EL (cell line): ENCODE measurements around the gene FCAMR.
A peak's percentile ranks its signal among the peaks of the same experiment; 100 is the strongest.

Experiments
- DNase-seq: peaks from one replicate; pipeline ENCODE4 v3.0.0-alpha.2; 2016

Gene FCAMR, protein sequence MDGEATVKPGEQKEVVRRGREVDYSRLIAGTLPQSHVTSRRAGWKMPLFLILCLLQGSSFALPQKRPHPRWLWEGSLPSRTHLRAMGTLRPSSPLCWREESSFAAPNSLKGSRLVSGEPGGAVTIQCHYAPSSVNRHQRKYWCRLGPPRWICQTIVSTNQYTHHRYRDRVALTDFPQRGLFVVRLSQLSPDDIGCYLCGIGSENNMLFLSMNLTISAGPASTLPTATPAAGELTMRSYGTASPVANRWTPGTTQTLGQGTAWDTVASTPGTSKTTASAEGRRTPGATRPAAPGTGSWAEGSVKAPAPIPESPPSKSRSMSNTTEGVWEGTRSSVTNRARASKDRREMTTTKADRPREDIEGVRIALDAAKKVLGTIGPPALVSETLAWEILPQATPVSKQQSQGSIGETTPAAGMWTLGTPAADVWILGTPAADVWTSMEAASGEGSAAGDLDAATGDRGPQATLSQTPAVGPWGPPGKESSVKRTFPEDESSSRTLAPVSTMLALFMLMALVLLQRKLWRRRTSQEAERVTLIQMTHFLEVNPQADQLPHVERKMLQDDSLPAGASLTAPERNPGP

DNA sequence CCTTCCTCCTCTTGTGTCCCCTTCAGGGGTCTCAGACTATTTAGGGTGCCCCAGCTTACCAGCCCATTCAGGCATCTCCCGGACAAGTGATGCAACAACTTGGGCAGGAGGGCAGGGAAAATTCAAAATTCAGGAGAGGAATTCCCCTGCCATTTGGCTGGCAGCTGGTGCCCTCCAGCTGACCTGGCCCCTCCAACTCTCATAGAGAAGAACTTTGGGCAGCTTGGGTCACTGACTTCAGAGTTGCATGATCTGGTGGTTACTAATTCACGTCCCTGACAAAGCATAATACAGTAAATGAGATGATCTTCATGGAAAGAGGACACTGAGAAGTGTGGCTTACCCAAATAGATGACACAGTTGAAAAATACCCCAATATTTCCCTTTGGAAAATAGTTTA, at the start of gene FCAMR:
FCAMR (minus strand) TSS at position 15 of the 400 bp plus-strand sequence. CDS start 335 bp downstream, outside the sequence.
- DNase-seq, result no peak

DNA sequence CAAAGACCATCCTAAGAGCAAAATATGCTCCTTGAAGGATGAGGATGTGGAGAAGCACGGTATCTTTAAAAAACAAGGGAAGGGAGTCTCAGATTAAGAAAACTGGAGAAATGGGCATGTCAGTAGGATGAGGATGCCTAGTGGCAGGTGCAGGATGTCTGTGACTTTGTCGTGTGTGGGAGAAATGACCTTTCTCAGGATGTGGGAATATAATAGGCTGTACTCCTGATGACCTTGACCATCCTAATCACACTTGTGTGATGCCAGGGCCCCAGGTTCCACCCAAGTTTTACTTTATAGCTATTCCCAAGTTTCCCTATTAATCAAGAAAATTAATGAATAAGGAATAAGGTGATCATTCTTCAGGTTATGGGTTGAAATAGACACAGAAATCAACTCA, 49.4 kb upstream of the FCAMR start:
- DNase-seq, result no peak

DNA sequence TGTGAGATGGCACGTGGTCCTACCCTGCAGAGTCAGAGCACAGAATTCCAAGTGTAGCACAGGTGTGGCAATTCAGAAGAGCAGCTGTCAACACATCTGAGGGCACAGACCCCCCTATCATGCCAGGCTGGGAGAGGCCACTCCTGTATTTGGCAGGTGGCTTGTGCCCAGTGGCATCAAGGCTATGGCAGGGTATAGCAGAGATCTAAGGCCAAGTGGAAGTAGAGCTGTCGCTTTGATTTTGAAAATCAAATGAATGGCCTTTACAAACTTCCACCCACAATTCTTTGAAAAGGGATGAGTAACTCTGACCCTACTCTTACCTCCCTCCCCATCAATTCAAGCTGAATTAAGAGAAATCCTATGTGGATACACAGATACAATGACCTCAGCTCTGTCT, 48.9 kb upstream of the FCAMR start:
- no peak for DNase-seq

DNA sequence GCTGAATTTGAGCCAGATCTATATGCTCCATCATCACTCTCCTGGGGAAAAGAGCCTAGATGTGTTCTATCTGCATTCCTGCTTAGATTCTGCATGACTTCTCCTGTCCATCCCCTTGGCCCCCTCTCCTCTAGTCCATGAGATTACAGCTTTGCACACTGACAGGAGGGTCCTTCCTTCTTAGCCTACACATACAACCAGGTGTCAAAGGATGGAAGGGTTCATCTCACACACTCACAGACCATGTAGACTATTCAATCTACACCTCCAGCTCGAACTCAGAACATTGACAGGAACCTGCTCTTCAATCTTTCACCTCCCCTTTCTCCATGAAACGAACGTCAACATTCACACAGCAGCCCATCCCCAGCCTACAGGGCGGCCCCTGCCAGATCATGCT, 48.4 kb upstream of the FCAMR start:
- DNase-seq, result no peak

DNA sequence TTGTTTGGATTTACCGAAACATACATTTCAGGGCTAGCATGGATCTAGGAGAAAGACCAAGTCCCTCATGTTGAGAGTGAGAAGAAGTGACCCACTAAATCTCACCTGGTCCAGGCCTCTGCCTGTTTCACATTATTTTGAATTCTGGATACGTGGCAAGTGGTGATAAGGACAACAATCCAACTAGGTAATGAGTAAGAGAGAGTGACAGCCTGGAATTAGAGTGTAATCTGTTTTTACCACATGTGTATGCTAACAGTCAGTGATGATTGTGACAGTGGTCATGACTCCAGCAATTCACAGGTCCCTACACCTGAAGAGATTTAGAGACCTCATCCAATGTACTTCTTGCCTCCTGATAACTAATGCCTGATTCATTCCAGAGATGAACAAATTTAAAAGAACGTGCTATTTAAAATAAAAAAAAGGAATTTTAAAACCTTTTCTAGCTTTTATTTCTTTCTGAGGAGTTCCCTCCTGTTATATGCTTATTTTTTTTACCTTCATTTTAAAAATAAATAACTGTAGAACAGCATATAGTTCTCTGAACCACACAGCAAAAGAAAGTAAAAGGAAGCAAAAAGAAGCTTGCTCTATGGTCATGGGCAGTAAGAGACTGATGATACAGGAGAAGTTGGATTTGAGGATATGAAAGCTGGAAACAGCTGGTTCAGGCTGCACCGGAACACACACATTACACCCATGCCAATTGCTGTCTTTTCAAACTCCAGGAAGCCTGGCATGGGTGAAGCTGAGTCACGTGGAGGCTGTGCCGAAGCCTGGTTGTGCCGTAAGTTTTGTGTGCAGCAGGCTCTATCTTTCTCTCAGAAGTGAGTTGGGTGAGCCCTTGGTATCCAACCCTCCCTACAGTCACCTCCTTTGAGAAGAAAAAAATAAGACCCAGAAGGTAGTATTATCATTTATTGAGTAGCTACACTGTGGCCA, 47.6 kb upstream of the FCAMR start:
- no peak for DNase-seq

DNA sequence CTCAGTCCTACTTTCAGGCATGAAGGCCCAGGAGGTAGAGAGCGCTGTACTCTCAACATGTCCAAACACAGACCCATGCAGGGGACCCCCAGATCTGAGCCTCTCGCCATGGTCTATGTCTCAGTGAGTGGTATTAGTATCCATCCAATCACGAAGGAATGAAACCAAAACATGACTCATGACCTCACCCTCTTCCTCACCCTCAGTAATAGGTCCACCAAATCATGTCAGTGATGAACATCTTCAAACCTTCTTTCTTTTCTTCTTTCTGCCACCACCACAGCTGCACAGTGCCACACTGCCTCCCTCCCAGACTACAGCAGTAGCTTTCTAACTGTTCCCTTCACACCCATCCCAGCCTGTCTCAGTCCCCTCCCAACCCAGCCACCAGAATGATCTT, 45.5 kb upstream of the FCAMR start:
- no peak for DNase-seq

DNA sequence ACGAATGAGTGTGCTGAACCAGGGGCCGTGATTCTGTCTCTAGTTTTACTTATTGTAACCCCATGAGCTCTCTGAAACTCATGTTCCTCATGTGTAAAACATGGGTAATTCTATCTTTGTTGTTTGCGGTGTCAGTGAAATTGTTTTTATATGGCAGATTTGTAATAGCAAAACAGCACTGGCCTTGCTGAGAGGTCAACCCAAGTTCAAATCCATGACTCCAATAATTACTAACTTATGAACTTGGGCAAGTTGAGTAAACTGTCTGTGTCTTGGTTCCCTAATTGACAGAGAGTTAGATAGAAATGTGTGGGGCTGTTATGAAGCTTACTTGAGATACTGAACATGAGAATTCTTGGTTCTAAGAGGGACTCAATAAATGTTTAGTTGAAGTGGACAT, 44.5 kb upstream of the FCAMR start:
- DNase-seq, result no peak

DNA sequence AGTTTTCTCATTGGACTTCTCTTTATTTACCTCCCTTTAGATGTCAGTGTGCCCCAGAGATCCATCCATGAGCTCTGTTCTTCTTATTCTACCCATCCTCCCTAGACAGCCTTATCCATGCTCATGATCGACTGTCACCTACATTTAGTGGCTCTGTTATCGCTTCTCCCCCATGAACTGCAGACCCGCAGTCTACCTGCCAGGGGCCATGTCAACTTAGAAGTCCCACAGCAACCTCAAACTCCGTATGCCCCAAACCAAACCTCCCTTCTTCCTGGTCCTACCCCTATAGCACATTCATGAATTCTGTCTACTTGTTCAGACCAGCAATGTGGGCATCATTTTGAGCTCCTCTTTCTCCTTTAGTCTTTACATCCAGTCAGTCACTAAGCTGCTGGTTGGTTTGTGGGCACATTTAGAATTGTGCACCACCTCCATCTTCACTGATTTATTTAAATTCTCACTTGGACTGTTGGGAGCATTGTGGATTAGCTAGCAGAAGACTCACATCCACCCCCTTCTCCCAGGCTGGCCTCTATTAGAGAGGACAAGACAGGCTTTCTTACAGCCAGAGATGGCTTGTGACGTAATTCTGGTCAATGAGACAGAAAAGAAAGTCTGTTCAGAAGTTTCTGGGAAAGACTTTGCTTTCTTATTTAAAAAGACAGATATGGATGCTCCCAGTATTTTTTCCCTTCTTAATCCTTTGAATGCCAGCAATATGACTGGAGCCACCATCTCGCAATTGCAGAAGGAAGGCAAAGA, 43.2 kb upstream of the FCAMR start:
- DNase-seq, result no peak

DNA sequence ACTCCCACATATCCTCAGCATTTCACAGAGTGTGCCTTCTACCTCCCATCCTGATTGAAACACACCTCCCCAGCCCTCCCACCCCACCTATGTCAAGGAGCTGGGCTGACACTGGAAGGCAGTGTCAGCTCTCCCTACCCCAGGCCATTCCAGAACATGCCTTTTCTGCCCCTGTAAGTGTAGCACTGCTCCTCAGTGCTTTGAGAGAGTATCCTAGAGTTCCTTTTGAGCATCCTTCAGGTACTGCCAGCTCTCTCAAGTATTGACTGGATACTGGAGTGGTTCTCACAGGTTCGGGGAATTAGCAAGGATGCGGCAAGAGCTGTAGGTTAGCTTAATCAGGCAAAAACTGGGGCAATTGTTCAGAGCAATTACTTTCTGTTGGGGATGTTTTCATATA, 40.5 kb upstream of the FCAMR start:
- no peak for DNase-seq

DNA sequence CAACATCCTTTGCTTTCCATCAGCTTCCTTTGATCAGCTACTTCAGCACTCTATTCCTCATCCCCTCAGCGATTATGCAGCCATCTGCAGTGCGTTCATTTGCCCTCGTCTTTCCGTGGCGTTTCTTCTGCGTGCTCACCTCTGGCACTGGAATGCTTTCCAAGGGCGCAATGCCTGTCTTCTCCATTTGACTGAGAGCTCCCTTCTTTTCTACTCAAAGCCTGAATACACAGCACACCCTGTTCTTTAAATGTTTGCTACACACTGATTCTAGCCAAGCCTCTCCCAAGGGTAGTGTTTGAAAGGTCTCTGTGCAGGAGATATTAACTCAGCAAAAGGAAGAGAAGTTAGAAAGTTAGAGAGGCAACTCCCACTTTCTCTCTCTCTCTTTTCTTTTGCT, 39.7 kb upstream of the FCAMR start:
- no peak for DNase-seq

DNA sequence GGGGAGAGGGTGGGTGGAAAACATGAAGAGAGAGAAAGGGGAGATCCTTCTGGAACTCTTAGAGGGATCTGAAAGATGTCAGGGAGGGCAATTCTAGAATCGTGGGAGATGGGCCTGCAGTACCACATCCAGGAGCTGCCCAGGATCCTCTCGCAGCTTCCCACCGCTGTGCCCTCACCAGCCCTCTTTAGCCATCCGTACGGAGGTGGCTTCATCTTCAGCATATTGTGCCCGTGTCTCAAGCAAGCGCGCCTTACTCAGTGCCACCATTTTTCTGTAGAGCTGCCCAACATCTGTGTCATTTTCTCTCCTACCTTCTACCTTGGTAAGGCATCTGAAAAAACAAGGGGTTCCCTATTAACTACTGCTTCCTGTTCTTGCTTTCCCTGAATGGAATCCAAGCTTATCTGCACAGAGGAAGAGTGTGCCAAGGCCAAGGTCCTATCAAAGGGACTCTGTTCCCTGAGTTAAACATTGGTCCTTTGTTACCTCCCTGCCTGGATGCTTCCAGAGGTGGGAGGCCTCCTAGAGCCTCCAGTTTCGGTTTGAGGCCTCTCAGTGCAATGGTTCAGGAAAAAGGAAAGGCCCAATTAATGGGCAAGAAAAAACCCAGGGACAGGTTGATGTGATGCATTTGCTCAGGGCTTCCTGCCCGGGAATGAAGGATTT, 39.1 kb upstream of the FCAMR start:
- no peak for DNase-seq

DNA sequence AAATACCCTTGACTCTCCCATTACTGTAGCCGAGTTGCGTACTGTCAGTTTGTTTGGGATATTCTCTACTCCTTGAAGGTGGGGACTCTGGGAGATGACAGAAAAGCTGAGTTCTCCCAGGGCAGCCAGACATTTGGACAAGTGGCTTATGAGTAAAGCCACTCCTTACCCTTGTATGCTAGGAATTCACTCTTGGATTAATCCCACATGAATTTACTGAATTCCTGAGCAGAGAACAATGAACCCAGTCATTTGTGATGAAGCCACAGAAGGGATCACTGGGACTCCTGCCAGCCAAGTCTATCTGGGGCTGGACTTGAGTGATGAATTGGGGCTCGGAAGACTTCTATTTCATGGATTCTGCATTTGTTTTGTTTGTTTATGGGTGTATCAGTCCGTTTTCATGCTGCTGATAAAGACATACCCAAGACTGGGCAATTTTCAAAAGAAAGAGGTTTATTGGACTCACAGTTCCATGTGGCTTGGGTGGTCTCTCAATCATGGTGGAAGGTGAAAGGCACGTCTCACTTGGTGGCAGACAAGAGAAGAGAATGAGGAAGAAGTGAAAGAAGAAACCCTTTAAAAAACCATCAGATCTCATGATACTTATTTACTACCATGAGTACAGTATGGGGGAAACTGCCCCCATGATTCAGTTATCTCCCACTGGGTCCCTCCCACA, 37.2 kb upstream of the FCAMR start:
- DNase-seq, result peak; percentile 96

DNA sequence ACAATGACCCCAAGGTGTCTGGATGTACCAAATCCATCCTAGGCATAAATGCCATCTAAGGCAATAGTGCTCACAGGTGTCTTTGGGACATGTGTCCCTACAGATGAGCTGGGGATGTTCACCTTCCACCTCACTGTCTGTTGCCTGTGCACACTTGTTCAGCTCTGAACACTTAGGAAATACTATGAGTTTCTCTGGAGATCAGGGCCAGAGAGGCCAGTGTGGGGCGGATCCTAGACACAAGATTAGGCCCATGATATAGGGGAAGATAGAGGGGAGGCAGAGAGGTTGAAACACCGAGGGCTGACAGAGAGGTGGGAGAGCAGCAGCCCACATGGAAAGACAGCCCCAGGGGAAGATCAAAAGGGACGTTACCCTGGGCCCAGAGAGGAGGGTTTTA, 36.7 kb upstream of the FCAMR start:
- no peak for DNase-seq

DNA sequence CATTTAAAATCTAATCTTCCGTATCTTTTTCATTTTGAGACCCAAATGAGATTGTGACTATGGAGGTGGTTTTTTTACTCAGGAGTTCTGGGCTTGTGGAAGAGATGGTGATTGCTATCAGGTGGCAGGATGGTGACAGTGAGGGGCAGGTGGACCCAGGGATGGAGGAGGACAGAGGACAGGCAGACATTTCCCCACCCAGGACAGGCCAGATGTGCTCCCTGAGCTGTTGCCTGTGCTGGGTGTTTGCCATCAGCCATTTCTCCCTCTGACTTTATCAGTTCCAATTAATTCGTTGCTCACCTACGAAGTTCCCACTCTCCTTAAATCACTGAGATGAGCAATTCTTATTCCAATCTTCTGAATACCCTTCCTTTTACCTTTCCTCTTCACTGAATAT, 35.8 kb upstream of the FCAMR start:
- no peak for DNase-seq

DNA sequence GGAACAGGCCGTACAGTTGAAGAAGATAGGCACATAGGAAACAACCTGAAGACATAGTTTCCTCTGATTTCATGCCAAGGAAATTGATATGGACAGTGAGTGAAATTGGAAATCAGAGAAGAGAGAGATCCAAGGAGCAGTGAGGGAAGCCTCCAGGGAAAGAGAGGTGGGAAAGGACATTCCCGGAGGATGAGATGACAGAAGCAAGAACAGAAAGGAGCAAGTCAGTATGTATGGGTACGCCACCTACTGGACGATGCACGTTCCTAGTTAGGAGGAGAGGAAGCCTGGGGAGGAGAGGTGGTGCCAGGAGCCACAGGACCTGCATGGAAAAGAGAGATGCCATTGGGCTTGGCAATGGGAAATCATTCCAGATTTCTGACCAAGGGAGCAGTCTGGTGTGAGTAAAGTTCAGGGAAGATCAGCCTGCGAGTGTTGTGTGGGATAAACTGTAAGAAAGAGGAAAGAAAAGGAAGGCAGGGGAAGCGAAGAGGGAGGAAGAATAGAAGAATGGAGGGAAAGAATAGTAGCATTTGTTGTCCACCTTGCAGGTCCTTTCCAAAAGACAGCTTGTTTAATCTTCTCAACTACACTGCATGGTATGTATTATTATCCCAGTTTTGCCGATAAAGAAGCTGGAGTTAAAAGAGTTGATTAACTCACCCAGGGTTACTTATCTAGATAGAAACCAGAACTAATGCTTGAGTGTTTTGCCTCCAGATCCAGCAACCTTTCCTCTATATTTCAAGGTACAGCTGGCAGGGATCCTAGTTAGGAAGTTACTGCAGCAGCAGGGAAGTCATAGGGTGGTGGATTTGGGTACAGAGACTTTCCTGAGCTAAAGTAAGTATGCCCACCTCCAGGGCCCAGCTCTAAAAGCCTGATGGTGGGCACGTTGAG, 34.9 kb upstream of the FCAMR start:
- DNase-seq, result peak; percentile 86

DNA sequence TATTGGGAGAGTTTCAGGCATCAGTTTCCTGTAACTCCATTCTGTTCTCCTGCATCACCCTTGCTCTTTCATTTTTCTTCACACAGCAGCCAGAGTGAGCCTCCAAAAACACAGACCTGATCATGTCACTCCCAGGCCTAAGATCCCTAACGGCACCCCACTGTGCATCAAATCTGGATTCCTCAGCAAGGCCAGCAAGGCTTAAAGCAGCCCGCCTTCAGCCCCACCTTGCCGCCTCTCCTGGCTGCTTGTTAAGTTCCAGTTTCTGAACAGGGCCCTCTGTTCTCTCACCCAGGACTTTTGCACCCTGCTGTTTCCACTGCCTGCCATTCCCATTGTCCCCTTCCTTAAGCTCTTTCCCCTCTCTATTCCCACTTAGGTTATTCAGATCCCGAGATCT, 33.0 kb upstream of the FCAMR start:
- no peak for DNase-seq

DNA sequence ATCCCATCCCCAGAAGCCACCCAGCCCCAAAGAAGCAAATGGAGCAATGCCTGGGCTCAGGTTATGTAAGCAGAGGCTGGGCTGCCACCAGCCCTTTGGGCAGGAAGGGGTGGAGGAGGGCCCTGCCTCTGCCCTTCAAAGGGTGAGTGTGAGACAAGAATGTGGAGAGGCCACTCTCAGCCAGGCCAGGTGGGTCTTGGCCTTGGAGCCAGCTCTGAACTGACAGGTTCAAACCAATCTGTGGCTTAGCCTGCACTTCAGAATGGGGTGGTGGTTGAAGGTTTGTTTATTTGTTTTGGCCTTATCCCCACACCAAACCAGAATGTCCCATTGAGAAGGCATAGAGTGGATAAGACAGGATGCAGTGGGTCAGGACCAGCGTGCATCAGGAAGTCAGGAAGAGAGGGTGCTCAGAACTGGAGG, 32.5 kb upstream of the FCAMR start:
- DNase-seq, result peak; percentile 30

DNA sequence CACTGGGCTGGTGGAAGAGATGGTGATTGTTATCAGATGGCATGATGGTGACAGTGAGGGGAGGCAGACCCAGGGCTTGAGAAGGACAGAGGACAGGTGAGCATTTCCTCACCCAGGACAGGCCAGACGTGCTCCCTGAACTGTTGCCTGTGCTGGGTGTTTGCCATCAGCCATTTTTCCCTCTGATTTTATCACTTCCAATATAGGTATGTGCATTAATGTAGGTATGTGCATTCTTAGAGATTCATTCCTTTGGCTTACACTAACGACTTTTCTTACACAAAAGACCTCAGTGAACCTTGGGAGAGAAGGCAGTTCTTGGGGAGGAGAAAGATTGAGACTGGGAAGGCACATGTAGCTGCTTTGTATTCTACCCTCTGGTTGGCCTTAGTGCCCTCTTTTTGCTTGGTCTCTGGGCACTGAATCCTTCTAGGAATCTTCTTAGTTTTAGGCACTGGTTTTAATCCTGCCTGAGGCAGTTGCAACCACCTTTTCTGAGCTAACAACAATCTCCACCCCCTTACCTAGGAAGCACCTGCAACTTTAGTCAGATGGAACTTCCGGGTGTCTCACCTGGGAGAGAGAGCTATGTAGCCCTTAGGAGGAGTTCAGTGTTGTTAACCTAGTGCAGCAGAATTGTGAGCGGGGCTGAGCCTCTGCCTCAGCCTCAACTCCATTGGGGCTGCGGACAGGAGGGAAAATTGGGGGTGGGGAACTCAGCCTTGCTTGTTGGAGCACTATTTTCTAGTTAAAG, 31.4 kb upstream of the FCAMR start:
- no peak for DNase-seq

DNA sequence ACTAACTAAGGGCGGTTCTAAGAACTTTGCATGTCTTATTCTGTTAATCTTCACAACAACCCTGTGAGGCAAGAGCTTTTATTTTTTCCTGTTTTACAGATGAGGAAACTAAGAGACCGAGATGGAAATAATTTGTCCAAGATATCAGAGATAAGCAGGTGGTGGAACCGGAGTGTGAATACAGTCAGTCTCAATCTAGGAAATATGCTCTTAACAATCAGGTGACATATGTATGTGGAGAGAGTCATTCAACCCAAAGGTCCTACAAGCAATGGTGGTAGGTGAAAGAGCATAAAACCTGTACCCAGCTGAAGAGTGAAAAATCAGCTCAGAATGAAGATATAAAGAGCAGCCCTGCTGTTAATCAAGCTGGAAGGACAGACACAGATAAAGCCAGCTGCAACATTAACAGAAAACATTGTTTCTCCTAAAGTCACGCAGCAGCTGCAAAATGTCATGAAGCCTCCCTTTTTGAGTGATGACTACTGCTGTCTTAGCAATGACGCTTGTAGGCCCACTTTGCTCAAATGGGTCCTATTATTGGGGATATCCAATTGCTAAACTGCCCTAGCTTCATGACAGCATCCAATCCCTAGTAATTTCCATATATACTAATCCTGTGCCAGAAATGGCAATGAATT, 30.5 kb upstream of the FCAMR start:
- DNase-seq, result no peak
